ENCODE data around the gene HAPSTR1.
A peak's percentile ranks its signal among the peaks of the same experiment; 100 is the strongest.
"Not testable (repeated sequence)": the region's sequence is repeated elsewhere in the genome, so short reads cannot be mapped to it uniquely, and the experiment has no call there.

Gene HAPSTR1

GRCh38 chr16:9082422-9082821, 9.0 kb upstream of the HAPSTR1 start:
- H3K27ac ChIP-seq (ENCODE audit: insufficient read depth, low read depth, low read length, poor library complexity, severe bottlenecking), result no peak overlapping the region
- no peaks in the 10 kb centered on the region for H3K36me3 ChIP-seq (ENCODE audit: control insufficient read depth, insufficient read depth, low read length)
- H3K4me3 ChIP-seq (ENCODE audit: insufficient read depth, low read depth, low read length), result no peak overlapping the region
- WGBS, 2 experiments, result 85 to 88% methylated on average over 7 of the region's 7 CpGs
- no peaks in the 10 kb centered on the region for H3K27me3 ChIP-seq (ENCODE audit: control insufficient read depth, insufficient read depth, low read length, poor library complexity, severe bottlenecking)
- no peaks in the 10 kb centered on the region for H3K4me1 ChIP-seq (ENCODE audit: control insufficient read depth, insufficient read depth, low read length)
- H3K9me3 ChIP-seq (ENCODE audit: control insufficient read depth, low read length), result no peaks in the 10 kb centered on the region

GRCh38 chr16:9087733-9088132, 3.7 kb upstream of the HAPSTR1 start:
- H3K27me3 ChIP-seq (ENCODE audit: control insufficient read depth, insufficient read depth, low read length, poor library complexity, severe bottlenecking); H3K27ac ChIP-seq (ENCODE audit: insufficient read depth, low read depth, low read length, poor library complexity, severe bottlenecking); H3K4me3 ChIP-seq (ENCODE audit: insufficient read depth, low read depth, low read length); H3K9me3 ChIP-seq (ENCODE audit: control insufficient read depth, low read length); H3K36me3 ChIP-seq (ENCODE audit: control insufficient read depth, insufficient read depth, low read length); H3K4me1 ChIP-seq (ENCODE audit: control insufficient read depth, insufficient read depth, low read length): not testable (repeated sequence)
- WGBS, 2 experiments, result 93 to 96% methylated on average over 6 to 7 of the region's 7 CpGs

GRCh38 chr16:9088848-9089247, 2.6 kb upstream of the HAPSTR1 start:
- no peaks in the 10 kb centered on the region for H3K9me3 ChIP-seq (ENCODE audit: control insufficient read depth, low read length)
- H3K36me3 ChIP-seq (ENCODE audit: control insufficient read depth, insufficient read depth, low read length), result no peaks in the 10 kb centered on the region
- H3K4me1 ChIP-seq (ENCODE audit: control insufficient read depth, insufficient read depth, low read length), result peaks cover 3% of the 10 kb centered on the region
- no peak overlapping the region for H3K4me3 ChIP-seq (ENCODE audit: insufficient read depth, low read depth, low read length)
- H3K27me3 ChIP-seq (ENCODE audit: control insufficient read depth, insufficient read depth, low read length, poor library complexity, severe bottlenecking), result no peaks in the 10 kb centered on the region
- H3K27ac ChIP-seq (ENCODE audit: insufficient read depth, low read depth, low read length, poor library complexity, severe bottlenecking), result no peak overlapping the region
- 83 to 84% methylated on average over 10 of the region's 10 CpGs for WGBS, 2 experiments

- Histone ChIP-seq H3K9me3 (ENCODE audit: control insufficient read depth, low read length) (no peaks in the 10 kb centered on the region), H3K4me1 (ENCODE audit: control insufficient read depth, insufficient read depth, low read length) (peaks cover 7% of the 10 kb centered on the region), H3K36me3 (ENCODE audit: control insufficient read depth, insufficient read depth, low read length) (no peaks in the 10 kb centered on the region), H3K27ac (ENCODE audit: insufficient read depth, low read depth, low read length, poor library complexity, severe bottlenecking) (no peak overlapping the region), H3K27me3 (ENCODE audit: control insufficient read depth, insufficient read depth, low read length, poor library complexity, severe bottlenecking) (no peaks in the 10 kb centered on the region), H3K4me3 (ENCODE audit: insufficient read depth, low read depth, low read length) (peak overlapping the region; percentile 62)
- 91 to 94% methylated on average over 3 of the region's 6 CpGs for WGBS, 2 experiments
These were observed 1.8 kb upstream of the HAPSTR1 start for GRCh38 chr16:9089660-9090059.

GRCh38 chr16:9090101-9090959, 1.1 kb upstream of the HAPSTR1 start:
- peak overlapping the region; percentile 30 for H3K27ac ChIP-seq (ENCODE audit: insufficient read depth, low read depth, low read length, poor library complexity, severe bottlenecking)
- WGBS, 2 experiments, result 2% methylated on average over 85 of the region's 85 CpGs
- H3K4me1 ChIP-seq (ENCODE audit: control insufficient read depth, insufficient read depth, low read length), result peaks cover 8% of the 10 kb centered on the region
- no peaks in the 10 kb centered on the region for H3K36me3 ChIP-seq (ENCODE audit: control insufficient read depth, insufficient read depth, low read length)
- no peaks in the 10 kb centered on the region for H3K9me3 ChIP-seq (ENCODE audit: control insufficient read depth, low read length)
- peak overlapping the region; percentile 62 for H3K4me3 ChIP-seq (ENCODE audit: insufficient read depth, low read depth, low read length)
- H3K27me3 ChIP-seq (ENCODE audit: control insufficient read depth, insufficient read depth, low read length, poor library complexity, severe bottlenecking), result no peaks in the 10 kb centered on the region

GRCh38 chr16:9091867-9092281, 430 bp downstream of the HAPSTR1 start:
- Histone ChIP-seq H3K9me3 (ENCODE audit: control insufficient read depth, low read length) (no peaks in the 10 kb centered on the region), H3K27ac (ENCODE audit: insufficient read depth, low read depth, low read length, poor library complexity, severe bottlenecking) (peak overlapping the region; percentile 48), H3K36me3 (ENCODE audit: control insufficient read depth, insufficient read depth, low read length) (no peaks in the 10 kb centered on the region), H3K4me1 (ENCODE audit: control insufficient read depth, insufficient read depth, low read length) (peaks cover 8% of the 10 kb centered on the region), H3K27me3 (ENCODE audit: control insufficient read depth, insufficient read depth, low read length, poor library complexity, severe bottlenecking) (no peaks in the 10 kb centered on the region), H3K4me3 (ENCODE audit: insufficient read depth, low read depth, low read length) (peak overlapping the region; percentile 90)
- WGBS, 2 experiments, result 0% methylated on average over 51 of the region's 51 CpGs

GRCh38 chr16:9092282-9092977, 986 bp downstream of the HAPSTR1 start:
- H3K4me1 ChIP-seq (ENCODE audit: control insufficient read depth, insufficient read depth, low read length), result peaks cover 8% of the 10 kb centered on the region
- no peaks in the 10 kb centered on the region for H3K9me3 ChIP-seq (ENCODE audit: control insufficient read depth, low read length)
- WGBS, 2 experiments, result 0% methylated on average over 63 to 64 of the region's 64 CpGs
- peak overlapping the region; percentile 90 for H3K4me3 ChIP-seq (ENCODE audit: insufficient read depth, low read depth, low read length)
- no peaks in the 10 kb centered on the region for H3K27me3 ChIP-seq (ENCODE audit: control insufficient read depth, insufficient read depth, low read length, poor library complexity, severe bottlenecking)
- no peaks in the 10 kb centered on the region for H3K36me3 ChIP-seq (ENCODE audit: control insufficient read depth, insufficient read depth, low read length)
- peak overlapping the region; percentile 48 for H3K27ac ChIP-seq (ENCODE audit: insufficient read depth, low read depth, low read length, poor library complexity, severe bottlenecking)

- Histone ChIP-seq H3K27me3 (ENCODE audit: control insufficient read depth, insufficient read depth, low read length, poor library complexity, severe bottlenecking) (no peaks in the 10 kb centered on the region), H3K9me3 (ENCODE audit: control insufficient read depth, low read length) (no peaks in the 10 kb centered on the region), H3K4me1 (ENCODE audit: control insufficient read depth, insufficient read depth, low read length) (peaks cover 8% of the 10 kb centered on the region), H3K36me3 (ENCODE audit: control insufficient read depth, insufficient read depth, low read length) (no peaks in the 10 kb centered on the region), H3K27ac (ENCODE audit: insufficient read depth, low read depth, low read length, poor library complexity, severe bottlenecking) (peak overlapping the region; percentile 48), H3K4me3 (ENCODE audit: insufficient read depth, low read depth, low read length) (peak overlapping the region; percentile 90)
- 1% methylated on average over 18 of the region's 18 CpGs for WGBS, 2 experiments
These were observed 1.5 kb downstream of the HAPSTR1 start for GRCh38 chr16:9092978-9093344.

- no peaks in the 10 kb centered on the region for H3K27me3 ChIP-seq (ENCODE audit: control insufficient read depth, insufficient read depth, low read length, poor library complexity, severe bottlenecking)
- no peak overlapping the region for H3K27ac ChIP-seq (ENCODE audit: insufficient read depth, low read depth, low read length, poor library complexity, severe bottlenecking)
- H3K9me3 ChIP-seq (ENCODE audit: control insufficient read depth, low read length), result no peaks in the 10 kb centered on the region
- H3K36me3 ChIP-seq (ENCODE audit: control insufficient read depth, insufficient read depth, low read length), result no peaks in the 10 kb centered on the region
- 48 to 53% methylated on average over 6 to 8 of the region's 8 CpGs for WGBS, 2 experiments
- peak overlapping the region; percentile 90 for H3K4me3 ChIP-seq (ENCODE audit: insufficient read depth, low read depth, low read length)
- peaks cover 13% of the 10 kb centered on the region for H3K4me1 ChIP-seq (ENCODE audit: control insufficient read depth, insufficient read depth, low read length)
These were observed 2.8 kb downstream of the HAPSTR1 start for GRCh38 chr16:9094011-9094846.

- H3K4me1 ChIP-seq (ENCODE audit: control insufficient read depth, insufficient read depth, low read length), result peaks cover 10% of the 10 kb centered on the region
- no peaks in the 10 kb centered on the region for H3K27me3 ChIP-seq (ENCODE audit: control insufficient read depth, insufficient read depth, low read length, poor library complexity, severe bottlenecking)
- no peak overlapping the region for H3K27ac ChIP-seq (ENCODE audit: insufficient read depth, low read depth, low read length, poor library complexity, severe bottlenecking)
- no peak overlapping the region for H3K4me3 ChIP-seq (ENCODE audit: insufficient read depth, low read depth, low read length)
- WGBS, 2 experiments, result 64 to 80% methylated on average over 1 of the region's 1 CpG
- no peaks in the 10 kb centered on the region for H3K36me3 ChIP-seq (ENCODE audit: control insufficient read depth, insufficient read depth, low read length)
- no peaks in the 10 kb centered on the region for H3K9me3 ChIP-seq (ENCODE audit: control insufficient read depth, low read length)
These were observed 3.7 kb downstream of the HAPSTR1 start for GRCh38 chr16:9095171-9095570.
